HG02588 (cell line): ENCODE data around the gene FERMT3.

ENCODE experiments used
- ATAC-seq: cut with Tn5 transposase; IDR thresholded peaks from one replicate; pipeline ENCODE4 v1.9.1; 2021; ENCODE audit warnings: mild to moderate bottlenecking, moderate library complexity; ENCODE audit not compliant: unreplicated experiment

FERMT3 gene

DNA sequence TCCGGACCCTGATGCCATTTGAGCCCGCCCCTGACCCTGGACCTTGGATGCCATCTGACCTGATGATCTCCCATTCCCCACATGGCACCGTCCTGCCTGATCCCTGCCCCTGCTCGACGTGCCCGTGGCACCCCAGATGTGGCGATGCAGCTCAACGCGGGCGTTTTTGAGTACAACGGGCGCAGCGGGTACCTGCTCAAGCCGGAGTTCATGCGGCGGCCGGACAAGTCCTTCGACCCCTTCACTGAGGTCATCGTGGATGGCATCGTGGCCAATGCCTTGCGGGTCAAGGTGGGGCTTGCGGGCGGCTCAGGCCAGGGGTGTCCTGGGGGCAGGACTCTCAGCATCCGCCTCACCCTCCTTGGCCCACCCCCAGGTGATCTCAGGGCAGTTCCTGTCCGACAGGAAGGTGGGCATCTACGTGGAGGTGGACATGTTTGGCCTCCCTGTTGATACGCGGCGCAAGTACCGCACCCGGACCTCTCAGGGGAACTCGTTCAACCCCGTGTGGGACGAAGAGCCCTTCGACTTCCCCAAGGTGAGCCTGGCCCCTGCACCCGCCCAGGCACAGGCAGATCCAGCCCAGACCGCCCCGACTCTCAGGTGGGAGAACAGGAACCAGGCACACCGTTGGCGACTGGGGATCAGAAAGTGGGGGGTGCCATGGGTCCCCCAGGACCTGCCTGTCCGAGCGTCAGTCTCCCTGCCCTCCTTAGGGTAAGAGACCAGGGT lies 55.9 kb downstream of the FERMT3 start:
- no peak for ATAC-seq

DNA sequence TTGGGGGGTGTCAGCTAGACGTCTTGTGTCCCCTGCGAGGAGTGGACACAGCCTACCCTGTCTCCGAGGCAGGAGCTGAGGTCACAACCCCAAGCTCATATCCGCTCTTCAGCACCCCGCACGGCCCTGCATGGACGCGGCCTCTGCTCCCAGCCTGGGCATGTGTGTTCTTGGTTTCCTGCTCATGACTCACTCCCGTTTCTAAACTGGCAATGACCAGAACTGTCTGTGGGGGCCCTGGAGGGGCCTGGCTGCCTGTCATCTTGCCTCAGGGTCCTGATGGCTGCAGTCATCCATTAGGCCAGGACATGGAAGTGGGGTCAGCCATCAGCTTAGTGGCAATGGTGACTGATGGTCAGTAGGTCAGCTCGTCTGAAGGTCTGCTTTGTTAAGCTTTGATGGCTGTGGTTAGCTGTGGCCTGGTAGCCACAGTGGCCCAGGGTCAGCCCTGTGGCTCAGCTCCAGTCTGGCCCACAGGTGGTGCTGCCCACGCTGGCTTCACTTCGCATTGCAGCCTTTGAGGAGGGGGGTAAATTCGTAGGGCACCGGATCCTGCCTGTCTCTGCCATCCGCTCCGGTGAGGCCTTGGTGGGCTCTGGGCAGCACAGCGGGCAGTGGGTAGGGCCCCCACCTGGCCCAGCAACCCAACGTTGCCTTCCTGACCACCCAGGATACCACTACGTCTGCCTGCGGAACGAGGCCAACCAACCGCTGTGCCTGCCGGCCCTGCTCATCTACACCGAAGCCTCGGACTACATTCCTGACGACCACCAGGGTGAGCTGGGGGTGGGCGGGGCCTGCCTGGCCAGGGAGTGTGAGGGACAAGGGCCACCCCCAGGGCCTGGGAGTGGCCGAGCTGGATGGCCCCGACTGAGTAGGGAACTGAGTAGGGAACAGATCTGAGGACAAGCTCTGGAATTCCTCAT lies 56.8 kb downstream of the FERMT3 start:
- ATAC-seq, result no peak

GRCh38 chr11:64263947-64264317 lies 57.4 kb downstream of the FERMT3 start:
- ATAC-seq, result no peak

DNA sequence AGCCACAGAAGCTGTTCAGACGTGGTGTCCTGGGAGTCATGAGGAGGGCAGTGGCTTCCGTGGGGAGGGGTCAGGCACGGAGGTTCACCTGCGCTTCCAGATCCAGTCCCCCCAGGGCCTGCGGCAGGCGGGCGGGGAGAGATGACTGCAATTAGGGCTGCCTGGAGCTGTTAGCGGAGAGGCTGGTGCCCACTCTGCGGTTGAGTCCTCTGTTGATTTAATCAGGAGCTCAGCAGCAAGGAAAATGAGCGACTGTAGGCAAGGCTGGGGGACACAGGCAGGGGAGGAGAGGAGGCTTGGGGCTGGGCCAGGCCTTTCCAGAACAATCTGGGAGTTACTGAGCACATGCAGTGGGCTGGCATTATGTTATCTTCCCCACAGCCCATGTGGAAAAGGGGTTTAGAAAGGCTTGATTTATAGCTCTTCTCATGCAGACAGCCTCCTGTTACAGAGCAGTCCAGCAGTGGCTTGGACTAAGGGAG lies 57.9 kb downstream of the FERMT3 start:
- ATAC-seq, result no peak

DNA sequence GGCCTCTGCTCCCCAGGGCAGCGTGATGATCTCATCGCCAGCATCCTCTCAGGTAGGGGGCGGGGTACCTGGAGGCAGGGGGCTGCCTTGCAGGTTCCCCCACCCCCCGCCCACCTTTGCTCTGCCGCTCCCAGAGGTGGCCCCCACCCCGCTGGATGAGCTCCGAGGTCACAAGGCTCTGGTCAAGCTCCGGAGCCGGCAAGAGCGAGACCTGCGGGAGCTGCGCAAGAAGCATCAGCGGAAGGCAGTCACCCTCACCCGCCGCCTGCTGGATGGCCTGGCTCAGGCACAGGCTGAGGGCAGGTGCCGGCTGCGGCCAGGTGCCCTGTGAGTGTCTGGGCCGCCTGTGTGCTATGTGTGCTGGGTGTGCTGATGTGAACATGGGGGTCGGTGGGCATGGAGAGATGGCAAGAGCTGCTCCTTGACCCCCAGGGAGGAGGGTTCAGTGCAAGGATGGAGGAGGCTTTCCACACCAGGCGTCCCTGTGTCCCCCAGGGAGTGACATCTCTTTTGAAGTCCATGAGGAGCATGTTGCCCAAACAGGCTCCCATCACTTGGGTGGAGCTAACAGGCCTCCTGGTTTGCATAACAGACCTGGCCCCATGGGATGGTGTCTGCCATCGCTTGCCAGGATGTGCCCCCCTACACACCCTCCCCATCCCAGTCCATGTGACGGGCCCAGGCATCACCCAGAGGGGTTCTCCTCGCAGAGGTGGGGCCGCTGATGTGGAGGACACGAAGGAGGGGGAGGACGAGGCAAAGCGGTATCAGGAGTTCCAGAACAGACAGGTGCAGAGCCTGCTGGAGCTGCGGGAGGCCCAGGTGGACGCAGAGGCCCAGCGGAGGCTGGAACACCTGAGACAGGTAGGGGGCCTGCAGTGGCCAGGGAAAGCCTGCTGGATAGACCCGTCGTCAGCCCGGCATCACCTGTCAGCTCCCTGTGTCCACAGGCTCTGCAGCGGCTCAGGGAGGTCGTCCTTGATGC lies 58.9 kb downstream of the FERMT3 start:
- ATAC-seq, result no peak

GRCh38 chr11:64266339-64266738 lies 59.8 kb downstream of the FERMT3 start:
- no peak for ATAC-seq

- ATAC-seq, result no peak
Observed at GRCh38 chr11:64267207-64267945, 60.9 kb downstream of the FERMT3 start.

DNA sequence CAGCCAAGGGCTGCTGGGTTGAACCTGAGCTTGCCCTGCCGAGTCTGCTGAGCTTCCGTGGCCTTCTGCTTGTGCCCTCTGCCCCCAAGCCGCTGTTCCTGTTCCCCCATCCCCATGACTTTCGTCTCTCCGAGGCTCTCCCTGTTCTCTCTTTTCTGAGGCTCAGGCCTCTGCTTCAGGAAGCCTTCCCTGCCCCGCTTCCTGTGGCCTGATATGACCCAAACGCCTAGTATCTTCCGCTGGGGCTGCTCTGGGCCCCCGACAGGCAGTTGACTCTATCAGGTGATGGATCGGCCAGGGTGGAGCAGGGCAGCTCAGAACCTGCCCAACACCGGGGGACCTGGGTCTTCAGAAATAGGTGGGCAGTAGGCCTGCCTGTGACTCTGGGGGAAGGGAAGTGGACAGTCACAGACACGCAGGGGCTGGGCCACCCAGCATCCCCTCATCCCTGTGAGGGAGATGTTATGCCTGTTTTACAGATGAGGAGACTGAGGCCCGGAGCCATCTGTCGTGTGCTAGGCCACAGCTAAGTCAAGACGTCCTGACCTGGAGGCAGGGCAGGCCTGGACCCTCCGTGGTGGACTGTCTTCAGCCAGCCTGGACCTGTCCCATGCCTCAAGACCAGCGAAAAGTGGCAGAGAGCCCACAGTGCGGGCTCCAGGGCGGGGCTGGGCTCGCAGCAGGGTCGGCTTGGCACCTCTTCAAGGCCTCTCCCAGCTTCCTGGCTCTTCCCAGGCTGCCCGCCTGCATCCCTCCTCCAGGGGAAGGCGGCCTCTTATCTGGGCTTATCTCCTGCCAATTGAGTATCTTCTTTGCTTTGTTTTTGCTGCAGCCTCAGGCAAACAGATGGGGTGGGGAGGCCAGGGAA lies 61.7 kb downstream of the FERMT3 start:
- ATAC-seq, result no peak

DNA sequence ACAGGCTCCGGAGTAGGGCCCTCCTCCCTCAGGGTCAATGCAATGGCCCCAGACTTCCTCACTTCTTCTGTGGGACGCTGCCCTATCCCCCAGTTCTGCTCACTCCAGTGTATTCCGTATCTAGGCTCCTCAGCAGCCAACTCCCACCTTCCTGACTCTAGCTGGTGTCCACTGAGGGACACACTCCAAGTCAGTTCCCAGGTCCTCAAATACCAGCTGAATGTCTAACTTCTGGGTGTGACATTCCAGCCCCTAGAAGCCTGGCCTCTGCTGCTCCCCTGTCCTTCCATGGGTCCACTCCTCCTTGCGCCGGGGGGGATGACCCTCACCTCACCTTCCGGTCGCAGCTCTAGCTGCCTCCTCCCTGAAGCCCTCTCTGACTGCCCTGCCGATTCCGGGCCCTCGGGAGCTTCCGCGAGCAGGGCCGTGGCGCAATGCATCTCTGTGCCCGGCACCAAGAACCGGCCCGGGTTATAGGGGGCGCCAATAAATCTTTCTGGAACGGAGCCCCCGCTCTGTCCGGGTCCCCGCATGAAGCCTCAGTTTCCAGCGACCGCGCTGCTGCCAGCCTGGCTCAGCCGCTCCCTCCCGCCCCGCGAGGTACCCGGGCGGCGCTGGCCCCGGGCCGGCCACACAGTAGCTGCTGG lies 62.5 kb downstream of the FERMT3 start:
- ATAC-seq, result peak; percentile 13

- peak; percentile 62 for ATAC-seq
Observed at GRCh38 chr11:64269540-64270220, 63.2 kb downstream of the FERMT3 start.
